ENCODE measurements around the gene ARHGEF4. TPM values are rescaled to one million over a fixed set of nuclear protein-coding genes. Genes with fewer than 3 reads are reported as not detected.

ARHGEF4 gene
- total RNA-seq, 1 donor from 2014 or later: 25.5 TPM

DNA sequence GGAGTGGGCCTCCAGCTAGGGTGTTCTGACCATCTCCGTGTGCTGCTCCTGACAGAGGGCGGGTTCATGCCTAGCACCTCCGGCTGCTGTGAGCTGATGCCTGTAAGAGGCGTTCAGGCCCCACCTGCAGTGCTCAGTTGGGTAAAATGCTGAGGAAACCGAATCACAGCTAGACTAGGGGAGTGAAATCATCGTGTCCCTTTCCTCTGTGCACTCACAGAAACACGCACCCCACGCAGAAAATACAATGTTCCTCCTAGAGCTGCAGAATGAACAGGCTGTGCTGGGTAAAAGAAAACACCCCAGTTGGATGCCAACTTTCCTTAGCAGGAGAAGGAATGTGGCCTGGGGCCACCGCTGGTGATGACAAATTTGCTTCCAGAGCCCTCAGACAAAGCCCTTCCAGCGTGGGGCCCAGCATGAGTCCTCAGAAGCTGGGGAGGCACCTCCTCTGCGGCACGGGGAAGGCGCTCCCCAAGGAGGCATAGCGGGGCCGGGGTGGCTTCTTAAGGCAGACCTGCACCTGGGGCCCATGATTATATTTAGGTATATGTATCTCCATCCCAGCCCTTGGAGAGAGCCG lies 16.3 kb upstream of the ARHGEF4 start:
- DNase-seq (ENCODE audit: low spot score in 2 of 2, unreplicated experiment in 2 of 2): no peak
- Mint-ChIP-seq H3K27me3 (ENCODE audit: low read depth) (no peaks in the 10 kb centered on the region), H3K4me3 (no peak overlapping the region), H3K9me3 (no peaks in the 10 kb centered on the region), H3K36me3 (no peaks in the 10 kb centered on the region), H3K27ac (no peak overlapping the region), H3K4me1 (peaks cover 23% of the 10 kb centered on the region)
- TF ChIP-seq, protein P1, sequence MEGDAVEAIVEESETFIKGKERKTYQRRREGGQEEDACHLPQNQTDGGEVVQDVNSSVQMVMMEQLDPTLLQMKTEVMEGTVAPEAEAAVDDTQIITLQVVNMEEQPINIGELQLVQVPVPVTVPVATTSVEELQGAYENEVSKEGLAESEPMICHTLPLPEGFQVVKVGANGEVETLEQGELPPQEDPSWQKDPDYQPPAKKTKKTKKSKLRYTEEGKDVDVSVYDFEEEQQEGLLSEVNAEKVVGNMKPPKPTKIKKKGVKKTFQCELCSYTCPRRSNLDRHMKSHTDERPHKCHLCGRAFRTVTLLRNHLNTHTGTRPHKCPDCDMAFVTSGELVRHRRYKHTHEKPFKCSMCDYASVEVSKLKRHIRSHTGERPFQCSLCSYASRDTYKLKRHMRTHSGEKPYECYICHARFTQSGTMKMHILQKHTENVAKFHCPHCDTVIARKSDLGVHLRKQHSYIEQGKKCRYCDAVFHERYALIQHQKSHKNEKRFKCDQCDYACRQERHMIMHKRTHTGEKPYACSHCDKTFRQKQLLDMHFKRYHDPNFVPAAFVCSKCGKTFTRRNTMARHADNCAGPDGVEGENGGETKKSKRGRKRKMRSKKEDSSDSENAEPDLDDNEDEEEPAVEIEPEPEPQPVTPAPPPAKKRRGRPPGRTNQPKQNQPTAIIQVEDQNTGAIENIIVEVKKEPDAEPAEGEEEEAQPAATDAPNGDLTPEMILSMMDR (IDR thresholded peaks at IDR 0.05; ENCODE audit: unreplicated experiment): no peak

DNA sequence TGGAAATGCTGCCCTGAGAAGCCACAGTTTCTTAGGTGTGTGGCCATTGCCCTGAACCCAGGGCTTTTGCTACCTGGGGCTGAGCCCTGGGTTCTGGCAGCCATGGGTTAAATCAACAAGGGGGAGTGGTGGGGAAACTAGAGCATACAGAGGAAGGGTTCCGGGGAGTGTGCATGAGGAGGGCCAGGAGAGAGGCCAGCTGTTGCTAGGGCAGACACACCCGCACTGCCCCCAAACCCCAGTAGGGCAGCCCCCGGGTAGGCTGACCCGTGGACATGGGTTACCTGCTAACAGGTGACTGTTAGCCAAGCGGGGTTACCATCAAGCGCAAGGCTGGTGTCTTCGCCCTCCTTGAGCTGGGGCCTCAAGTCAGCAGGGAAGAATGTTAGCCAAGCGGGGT lies 14.8 kb upstream of the ARHGEF4 start:
- H3K9me3 Mint-ChIP-seq: no peaks in the 10 kb centered on the region
- TF ChIP-seq, protein P1 (IDR thresholded peaks at IDR 0.05; ENCODE audit: unreplicated experiment): no peak
- H3K27ac Mint-ChIP-seq: no peak overlapping the region
- peaks cover 23% of the 10 kb centered on the region for H3K4me1 Mint-ChIP-seq
- H3K27me3 Mint-ChIP-seq (ENCODE audit: low read depth): no peaks in the 10 kb centered on the region
- DNase-seq (ENCODE audit: low spot score in 2 of 2, unreplicated experiment in 2 of 2): no peak
- H3K4me3 Mint-ChIP-seq: no peak overlapping the region
- no peaks in the 10 kb centered on the region for H3K36me3 Mint-ChIP-seq

DNA sequence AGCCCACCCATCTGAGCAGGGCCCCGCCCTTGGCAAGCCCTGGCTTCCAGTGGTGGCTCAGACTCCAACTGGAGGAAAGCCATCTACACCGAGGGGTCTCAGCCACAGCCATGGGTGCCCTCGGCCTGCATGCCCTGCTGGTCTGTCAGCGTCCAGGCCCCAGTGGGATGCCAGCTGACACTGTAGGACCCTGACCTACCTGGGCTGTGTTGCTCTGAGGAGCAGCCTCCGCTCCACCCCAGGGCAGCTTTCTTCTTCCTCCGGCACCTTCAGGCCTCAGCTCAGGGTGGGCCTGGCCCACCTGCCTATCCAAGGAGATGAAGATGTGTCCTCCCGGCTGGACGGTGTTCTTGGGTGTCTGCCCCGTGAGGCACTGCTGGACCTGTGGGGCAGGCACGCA lies 13.9 kb upstream of the ARHGEF4 start:
- Mint-ChIP-seq H3K4me1 (peaks cover 23% of the 10 kb centered on the region), H3K27me3 (ENCODE audit: low read depth) (no peaks in the 10 kb centered on the region), H3K4me3 (no peak overlapping the region), H3K36me3 (no peaks in the 10 kb centered on the region), H3K27ac (no peak overlapping the region), H3K9me3 (no peaks in the 10 kb centered on the region)
- TF ChIP-seq, protein P1 (IDR thresholded peaks at IDR 0.05; ENCODE audit: unreplicated experiment): no peak
- DNase-seq (ENCODE audit: low spot score in 2 of 2, unreplicated experiment in 2 of 2): no peak

DNA sequence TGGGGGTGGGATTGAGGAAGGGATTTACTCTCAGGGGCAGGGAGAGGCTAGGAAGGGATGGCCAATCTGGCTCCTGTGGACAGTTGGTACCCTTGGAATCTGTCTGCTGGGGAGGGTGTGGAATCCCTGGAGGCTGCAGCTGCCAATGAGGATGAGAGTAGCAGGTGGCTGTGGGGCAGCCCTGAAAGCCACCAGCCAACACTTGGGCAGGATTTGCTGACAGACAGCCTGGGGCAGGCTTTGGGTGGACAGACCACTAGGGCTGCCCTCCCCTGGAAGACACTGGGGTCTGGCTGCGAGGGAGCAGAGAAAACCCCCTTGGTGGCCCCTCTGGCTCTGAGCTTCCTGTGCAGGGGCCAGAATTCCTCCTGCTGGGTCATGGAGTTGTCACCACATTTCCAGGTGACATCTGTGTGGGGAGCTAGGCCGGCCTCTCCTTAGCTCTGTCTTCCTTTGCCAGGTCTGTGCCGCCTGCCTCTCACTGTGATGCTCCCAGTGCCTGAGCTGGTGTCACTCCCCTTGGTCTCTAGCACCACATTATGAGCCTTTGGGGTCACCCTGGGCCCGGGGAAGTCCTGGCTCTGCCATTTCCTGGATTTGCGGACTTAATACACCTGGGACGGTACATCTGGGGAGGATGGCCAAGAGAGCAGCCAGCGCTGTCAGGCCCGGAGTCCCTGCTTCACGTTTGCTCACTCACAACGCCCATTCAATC lies 13.4 kb upstream of the ARHGEF4 start:
- no peak for DNase-seq (ENCODE audit: low spot score in 2 of 2, unreplicated experiment in 2 of 2)
- Mint-ChIP-seq H3K27ac (no peak overlapping the region), H3K36me3 (no peaks in the 10 kb centered on the region), H3K4me3 (no peak overlapping the region), H3K4me1 (peaks cover 23% of the 10 kb centered on the region), H3K9me3 (no peaks in the 10 kb centered on the region), H3K27me3 (ENCODE audit: low read depth) (no peaks in the 10 kb centered on the region)
- TF ChIP-seq, protein P1 (IDR thresholded peaks at IDR 0.05; ENCODE audit: unreplicated experiment): no peak

DNA sequence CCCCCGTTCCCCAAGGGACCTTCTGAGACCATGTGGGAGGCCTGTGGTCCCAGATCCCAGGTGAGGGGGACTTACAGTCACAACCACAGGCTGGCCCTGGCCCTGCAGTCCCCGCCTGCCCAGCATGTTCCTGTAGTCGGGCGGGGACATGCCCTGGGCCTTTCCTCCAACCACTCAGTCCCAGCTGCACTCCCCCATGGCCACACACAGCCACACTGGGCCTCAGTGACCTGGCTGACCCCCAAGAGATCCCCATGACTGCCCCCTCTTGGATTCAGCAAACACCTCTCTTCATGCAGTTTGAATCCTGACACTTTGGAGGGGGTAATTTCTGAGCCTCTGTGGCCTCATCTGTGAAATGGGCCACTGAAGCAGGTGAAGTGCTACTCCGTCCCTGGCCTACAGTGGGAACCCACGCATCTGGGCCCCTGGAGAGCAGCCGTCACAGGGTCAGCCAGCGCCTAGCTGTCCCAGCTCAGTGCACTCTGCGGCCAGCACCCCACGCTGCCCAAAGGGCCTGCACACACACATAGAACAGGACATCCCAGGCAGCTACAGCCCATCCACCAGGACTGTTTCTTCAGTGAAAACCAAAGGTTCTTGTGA lies 12.7 kb upstream of the ARHGEF4 start:
- TF ChIP-seq, protein P1 (IDR thresholded peaks at IDR 0.05; ENCODE audit: unreplicated experiment): no peak
- no peak for DNase-seq (ENCODE audit: low spot score in 2 of 2, unreplicated experiment in 2 of 2)
- H3K9me3 Mint-ChIP-seq: no peaks in the 10 kb centered on the region
- no peak overlapping the region for H3K4me3 Mint-ChIP-seq
- peaks cover 22% of the 10 kb centered on the region for H3K4me1 Mint-ChIP-seq
- no peaks in the 10 kb centered on the region for H3K27me3 Mint-ChIP-seq (ENCODE audit: low read depth)
- peak overlapping the region; percentile 39 for H3K27ac Mint-ChIP-seq
- H3K36me3 Mint-ChIP-seq: no peaks in the 10 kb centered on the region

Data from mesothelial cell of epicardium (in vitro differentiated cells).